ENCODE results near the gene ZNF12.

The ZNF12 gene

DNA sequence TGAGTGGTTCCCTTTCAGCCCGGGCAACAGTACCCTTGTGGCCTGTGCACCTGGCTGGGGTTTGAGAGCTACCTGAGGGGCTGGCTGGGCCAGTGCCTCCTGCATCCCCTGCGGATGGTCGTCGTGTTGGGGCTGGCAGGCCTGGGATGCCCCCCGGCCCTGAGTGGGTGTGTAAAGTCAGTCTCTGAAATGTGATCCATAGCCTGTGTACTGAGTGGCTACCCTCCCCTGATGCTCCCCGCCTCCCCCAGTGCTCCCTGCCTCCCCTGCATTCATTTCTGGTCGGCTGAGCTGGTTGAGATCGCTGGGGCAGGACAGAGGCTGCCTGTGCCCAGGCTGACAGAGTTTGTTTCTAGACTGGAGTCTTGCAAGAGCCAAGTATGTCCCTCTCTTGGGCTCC lies 60.3 kb downstream of the ZNF12 start:
- no peak for DNase-seq

DNA sequence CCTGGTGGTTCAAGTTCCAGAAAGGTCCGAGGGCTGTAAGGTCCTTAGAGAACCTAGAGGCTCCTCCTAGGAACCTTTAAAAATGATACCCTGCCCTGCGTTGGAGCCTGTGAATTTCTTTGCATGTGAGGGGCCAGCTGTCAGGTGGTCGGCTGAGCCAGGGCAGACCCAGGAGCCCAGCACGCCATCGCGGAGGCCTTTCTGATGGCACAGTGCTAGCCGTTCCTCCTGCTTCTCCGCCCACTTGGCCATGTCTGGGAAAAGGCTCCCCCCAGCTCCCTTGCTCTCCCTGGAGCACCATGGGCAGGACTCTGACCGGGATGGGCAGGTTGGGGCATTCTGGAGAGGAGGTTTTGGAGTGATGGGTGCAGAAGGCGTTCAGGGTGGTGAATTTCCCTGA lies 62.0 kb downstream of the ZNF12 start:
- DNase-seq, result no peak

DNA sequence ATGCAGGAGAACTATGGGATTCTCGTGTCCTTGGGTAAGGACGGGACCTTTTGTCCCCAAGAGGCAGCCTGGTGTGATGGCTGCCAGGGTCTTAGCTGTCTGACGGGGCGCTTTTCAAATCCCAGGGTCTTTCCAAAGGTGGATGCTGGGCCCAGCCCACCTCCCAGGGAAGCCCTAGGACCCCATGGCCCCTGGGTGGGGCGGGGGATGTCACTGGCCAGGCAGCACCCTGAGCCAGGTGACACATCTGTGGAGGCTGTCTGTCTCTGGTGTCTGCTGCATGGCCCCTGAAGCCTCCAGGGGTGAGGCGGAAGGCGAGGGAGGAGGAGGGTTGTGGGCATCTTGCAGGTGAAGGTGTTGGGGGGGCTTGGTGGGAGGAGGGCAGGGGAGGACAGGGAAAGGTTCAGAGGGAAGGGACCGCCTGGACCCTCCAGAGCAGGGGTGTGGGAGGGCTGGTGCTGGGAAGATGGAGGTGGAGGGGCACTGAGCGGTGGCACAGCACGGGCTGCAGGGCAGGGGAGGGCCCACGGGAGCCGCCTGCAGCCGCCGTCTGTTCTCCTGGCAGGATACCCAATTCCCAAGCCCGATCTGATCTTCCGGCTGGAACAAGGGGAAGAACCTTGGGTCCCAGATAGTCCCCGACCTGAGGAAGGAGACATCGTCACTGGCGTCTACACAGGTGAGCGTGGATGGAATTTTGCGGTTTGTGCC lies 62.7 kb downstream of the ZNF12 start:
- no peak for DNase-seq

DNA sequence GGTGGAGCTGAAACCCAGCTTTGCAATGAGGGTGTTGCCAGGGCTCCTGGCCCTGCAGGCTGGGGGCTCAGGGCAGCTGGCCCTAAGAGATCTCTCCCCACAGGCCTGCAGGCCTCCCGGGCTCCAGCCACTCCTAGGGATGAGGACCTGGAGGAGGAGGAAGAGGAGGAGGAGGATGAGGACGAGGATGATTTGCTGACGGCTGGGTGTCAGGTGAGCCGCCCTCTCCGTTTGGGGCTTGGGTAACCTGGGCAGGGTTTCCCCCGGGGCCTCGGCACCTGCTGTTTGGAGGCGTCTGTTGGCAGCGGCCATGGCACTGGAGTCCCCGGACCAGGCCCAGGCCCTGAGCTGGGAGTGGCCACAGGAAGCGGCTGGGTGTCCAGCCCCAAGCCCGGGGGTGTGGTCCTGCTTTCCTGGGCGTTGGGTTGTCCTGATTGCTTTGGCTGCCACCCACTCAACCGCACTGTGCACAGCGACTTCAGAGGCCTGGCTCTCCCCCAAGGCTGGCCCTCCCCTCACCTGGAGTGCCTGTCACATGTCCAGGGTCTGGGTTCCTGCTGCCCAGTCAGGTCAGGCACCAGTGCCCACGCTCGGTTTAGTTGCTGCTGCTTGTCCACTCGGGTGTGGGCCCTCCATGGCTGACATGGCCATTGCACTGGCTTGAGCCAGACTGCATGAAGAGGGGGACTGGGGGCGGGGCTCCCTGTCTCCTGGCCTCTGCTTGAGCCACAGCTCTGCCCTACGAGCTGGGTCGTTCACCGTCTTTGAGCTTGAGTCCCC lies 63.7 kb downstream of the ZNF12 start:
- no peak for DNase-seq

DNA sequence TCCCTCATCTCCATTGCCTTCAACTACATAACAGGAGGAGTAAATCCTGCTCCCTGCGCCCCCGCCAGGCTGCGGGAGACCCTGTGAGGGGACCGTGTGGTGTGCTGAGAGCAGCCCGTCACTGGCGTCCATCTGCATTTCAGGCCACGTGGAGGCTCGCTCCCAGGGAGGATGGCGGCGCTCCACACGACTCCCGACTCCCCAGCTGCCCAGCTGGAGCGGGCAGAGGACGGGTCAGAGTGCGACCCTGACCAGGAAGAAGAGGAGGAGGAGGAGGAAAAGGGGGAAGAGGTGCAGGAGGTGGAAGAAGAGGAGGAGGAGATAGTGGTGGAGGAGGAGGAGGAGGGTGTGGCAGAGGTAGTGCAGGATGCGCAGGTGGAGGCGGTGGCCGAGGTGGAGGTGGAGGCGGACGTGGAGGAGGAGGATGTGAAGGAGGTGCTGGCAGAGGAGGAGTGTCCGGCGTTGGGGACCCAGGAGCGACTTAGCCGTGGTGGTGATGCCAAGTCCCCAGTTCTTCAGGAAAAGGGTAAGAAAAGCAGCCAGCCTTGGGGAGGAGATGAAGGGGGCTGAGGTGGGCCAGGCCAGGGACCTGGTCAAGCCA lies 64.4 kb downstream of the ZNF12 start:
- no peak for DNase-seq

DNA sequence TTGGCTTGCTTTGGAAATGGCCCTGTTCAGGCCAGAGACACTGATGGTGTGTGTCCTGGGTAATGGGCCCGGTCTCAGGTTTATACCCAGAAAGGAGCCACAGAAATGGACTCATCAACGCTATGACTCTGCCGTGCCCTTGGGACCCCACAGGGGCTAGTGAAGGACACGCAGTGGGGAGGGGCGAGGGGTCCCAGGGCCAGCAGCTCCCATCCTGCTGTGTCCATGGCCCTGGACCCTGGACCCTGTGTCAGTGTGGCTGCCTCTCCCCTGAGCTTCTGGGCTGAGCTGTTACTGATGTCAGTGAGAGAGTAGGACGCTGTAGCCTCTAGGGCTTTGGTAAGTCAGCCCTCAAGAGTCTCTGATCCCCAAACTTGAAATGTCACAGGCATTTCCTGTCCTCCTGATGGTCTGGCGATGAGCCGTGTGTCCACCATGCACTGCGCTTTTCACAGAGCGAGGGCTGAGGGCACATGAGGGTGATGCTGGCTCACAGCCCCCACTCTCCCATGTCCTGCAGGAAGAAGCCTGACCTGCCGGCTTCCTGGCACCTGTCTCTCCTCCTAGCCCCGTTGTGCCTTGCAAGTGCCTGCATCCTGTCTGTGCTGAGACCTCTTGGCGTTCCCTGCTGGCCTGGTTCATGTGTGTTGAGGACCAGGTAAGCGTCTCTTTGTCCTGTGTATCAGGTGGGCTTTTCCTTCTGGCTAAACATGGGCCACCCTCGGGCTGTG lies 65.3 kb downstream of the ZNF12 start:
- DNase-seq, result no peak

DNA sequence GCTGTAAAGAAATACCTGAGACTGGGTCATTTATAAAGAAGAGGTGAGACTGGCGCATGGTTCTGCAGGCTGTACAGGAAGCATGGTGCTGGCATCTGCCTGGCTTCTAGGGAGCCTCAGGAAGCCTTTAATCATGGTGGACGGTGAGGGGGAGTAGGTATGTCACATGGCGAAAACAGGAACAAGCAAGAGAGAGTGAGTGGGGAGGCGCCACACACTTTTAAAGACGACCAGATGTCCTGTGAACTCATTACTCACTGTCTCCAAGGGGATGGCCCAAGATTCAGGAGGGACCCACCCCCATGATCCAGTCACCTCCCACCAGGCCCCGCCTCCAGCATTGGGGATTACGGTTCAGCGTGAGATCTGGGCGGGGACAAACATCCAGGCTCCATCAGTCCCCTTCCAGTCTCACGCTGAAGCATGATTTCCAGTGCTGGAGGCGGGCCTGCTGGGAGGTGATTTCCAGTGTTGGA lies 66.5 kb downstream of the ZNF12 start:
- no peak for DNase-seq

DNA sequence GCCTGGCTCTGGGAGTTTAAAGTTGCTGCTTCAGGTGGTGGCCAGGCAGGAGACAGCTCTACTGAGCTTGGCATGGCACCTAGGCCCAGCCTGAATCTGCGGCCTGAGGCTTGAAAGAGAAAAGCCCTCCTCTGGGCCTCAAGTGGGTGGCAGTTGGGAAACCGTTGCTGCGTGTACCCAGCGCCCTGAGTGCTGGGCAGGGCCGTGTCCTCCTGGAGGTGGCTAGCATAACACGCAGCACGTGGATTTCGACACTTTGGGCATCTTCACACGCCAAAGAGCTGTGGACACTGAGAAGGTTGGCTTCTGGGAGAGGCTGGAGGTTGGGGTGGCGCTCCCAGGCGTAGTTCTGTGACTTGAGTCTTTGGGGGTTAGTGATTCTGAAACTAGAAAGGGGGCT lies 67.1 kb downstream of the ZNF12 start:
- DNase-seq, result no peak

DNA sequence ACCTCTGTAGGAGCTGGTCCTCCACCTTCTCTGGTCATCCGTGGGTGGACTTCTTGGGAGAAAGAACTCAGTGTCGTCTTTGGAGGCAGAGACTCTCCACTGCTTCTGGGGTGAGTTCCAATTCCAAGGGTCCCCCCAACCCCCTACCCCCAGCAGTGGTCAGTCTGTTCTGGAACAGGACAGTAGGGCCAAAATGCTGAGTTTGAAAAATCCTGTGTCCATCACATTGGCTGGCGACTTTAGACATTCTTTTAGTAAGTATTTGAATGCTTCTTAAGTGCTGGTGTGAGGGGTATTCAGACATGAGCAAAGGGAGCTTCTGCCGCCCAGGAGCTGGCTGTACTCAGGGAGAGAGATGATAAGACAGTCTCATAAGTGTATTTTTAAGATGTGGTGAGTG lies 67.7 kb downstream of the ZNF12 start:
- DNase-seq, result no peak
